ENCODE measurements around the gene KRTAP10-9.
"Not testable (repeated sequence)": the region's sequence is repeated elsewhere in the genome, so short reads cannot be mapped to it uniquely, and the experiment has no call there.

Gene KRTAP10-9

DNA sequence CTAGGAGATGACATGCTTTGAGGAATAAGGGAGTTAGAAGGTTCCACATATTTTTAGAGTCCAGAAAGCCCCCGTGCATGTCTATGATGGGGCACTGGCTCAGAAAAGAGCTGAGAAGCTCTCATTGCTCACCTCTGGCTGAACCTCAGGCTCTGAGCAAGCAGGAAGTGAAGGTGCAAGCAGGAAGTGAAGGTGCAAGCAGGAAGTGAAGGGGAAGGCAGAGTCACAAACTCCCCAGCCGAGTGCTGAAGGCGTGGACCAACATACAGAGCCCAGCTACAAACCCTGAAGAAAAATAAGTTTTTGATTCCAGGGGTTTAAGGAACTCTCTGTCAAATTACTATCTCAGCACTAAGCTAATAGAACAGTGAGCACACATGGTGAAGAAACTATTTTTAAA is 8.0 kb upstream of the KRTAP10-9 start:
- no peak for TF ChIP-seq CTCF (IDR thresholded peaks at IDR 0.05; ENCODE audit: extremely low read depth, missing control alignments)
- DNase-seq (ENCODE audit: low spot score) = no peak

DNA sequence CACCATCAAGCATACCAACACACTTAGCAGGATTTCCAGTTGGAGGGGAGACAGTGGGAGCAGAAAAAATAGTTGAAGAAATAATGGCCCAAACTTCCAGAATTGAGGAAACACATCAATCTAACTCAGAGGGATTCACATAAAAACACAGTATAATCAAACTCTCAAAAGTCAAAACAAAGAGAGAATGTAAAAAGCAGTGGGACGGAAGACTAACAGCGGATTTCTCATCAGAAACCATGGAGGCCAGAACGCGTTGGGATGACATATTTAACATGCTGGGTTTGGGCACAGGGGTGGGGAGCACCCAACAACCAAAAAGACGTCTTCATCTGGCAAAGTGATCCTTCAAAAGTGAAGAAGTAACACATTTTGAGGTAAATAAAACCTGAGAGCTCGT is 7.0 kb upstream of the KRTAP10-9 start:
- no peak for DNase-seq (ENCODE audit: low spot score)
- TF ChIP-seq CTCF (IDR thresholded peaks at IDR 0.05; ENCODE audit: extremely low read depth, missing control alignments) = no peak

- no peak for DNase-seq (ENCODE audit: low spot score)
- TF ChIP-seq CTCF (IDR thresholded peaks at IDR 0.05; ENCODE audit: extremely low read depth, missing control alignments) = no peak
These were observed 3.3 kb upstream of the KRTAP10-9 start for GRCh38 chr21:44623575-44623974.

DNA sequence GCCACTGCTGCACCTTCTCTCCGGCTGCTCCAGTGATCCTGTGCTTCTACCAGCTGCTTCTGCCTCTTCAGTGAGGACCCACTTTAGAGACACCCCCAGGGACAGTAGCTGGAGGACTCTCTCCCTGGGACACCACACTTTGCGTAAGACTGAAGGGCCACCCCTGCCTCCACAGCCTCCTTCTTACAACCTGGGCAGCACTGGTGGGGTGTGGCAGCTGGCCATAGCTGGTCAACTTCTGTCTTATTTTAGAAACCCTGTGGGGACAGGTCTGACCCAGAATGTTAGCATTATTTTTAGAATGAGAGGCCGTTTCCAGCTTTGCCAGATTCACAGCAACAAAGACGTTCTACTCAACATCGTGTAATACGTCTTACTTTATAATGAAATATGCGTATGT is 1.1 kb upstream of the KRTAP10-9 start:
- TF ChIP-seq CTCF (IDR thresholded peaks at IDR 0.05; ENCODE audit: extremely low read depth, missing control alignments) = no peak
- no peak for DNase-seq (ENCODE audit: low spot score)

GRCh38 chr21:44626262-44626661 is 631 bp upstream of the KRTAP10-9 start:
- no peak for DNase-seq (ENCODE audit: low spot score)
- no peak for TF ChIP-seq CTCF (IDR thresholded peaks at IDR 0.05; ENCODE audit: extremely low read depth, missing control alignments)

DNA sequence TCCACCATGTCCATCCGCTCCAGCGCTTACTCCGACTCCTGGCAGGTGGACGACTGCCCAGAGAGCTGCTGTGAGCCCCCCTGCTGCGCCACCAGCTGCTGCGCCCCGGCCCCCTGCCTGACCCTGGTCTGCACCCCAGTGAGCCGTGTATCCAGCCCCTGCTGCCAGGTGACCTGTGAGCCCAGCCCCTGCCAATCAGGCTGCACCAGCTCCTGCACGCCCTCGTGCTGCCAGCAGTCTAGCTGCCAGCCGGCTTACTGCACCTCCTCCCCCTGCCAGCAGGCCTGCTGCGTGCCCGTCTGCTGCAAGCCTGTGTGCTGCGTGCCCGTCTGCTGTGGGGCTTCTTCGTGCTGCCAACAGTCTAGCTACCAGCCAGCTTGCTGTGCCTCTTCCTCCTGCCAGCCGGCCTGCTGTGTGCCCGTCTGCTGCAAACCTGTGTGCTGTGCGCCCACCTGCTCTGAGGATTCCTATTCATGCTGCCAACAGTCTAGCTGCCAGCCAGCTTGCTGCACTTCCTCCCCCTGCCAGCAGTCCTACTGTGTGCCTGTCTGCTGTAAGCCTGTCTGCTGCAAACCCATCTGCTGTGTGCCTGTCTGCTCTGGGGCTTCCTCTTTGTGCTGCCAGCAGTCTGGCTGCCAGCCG is 409 bp downstream of the KRTAP10-9 start:
- DNase-seq (ENCODE audit: low spot score) = not testable (repeated sequence)

DNA sequence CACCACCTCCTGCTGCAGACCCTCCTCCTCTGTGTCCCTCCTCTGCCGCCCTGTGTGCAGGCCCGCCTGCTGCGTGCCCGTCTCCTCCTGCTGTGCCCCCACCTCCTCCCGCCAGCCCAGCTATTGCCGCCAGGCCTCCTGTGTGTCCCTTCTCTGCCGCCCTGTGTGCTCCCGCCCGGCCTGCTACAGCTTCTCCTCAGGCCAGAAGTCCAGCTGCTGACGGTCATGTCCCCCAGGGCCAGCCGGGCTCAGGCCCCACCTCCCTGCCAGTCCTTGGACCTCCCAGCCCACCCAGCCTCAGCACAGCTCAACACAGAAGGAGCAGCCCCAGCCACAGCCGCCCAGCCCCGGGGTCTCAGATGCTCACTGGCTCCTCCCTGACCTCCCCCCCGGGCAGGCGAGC is 939 bp downstream of the KRTAP10-9 start:
- not testable (repeated sequence) for DNase-seq (ENCODE audit: low spot score)

DNA sequence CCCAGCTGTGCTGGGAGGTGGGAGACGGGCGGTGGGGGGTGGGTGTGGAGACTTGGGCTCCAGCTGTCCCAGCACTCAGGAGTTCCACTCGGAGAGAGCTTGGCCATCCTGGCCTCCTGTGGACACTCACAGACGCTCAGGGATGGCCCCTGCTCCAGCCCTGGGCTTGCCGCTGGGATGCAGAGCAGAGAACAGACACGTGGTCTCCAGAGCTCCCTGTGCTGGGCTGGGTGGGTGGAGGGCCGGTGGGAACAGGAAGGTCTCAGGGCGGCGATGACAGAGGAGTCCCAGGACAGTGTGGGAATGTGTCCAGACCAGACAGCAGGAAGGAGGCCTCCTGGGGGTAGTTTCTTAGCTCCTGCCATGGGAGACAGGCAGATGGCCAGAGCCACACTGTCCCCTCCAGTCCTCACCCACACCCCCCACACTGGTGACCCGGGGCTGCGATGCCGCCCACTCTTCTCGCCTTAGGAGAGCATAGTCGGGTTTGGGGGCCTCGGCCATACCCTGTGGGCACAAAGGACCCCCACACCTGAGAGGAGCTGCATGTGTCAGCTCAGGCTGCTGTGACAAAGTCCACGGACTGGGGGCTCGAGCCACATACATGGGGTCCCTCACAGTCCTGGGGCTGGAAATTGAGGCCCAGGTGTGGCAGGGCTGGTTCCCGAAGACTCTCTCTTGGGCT is 2.0 kb downstream of the KRTAP10-9 start:
- no peak for TF ChIP-seq CTCF (IDR thresholded peaks at IDR 0.05; ENCODE audit: extremely low read depth, missing control alignments)
- DNase-seq (ENCODE audit: low spot score) = no peak

All from GM20000 (cell line).